Activated CD4-positive, alpha-beta T cell treated with anti-CD3 and anti-CD28 coated beads, Interleukin-2, amount 10 ng/mL, durations not matched to agents 7 days and 5 days (primary cell): ENCODE data around the gene NOM1. TPM values are rescaled to one million over a fixed set of nuclear protein-coding genes. Genes with fewer than 3 reads are reported as not detected.
A peak's percentile ranks its signal among the peaks of the same experiment; 100 is the strongest.
"Not testable (repeated sequence)": the region's sequence is repeated elsewhere in the genome, so short reads cannot be mapped to it uniquely, and the experiment has no call there.

Experiments used
- CTCF ChIA-PET: fragments of 350-600 bp; sonication (Branson Sonifier 250); formaldehyde crosslinking; loops from one replicate; lab custom pipeline; 2021; ENCODE audit warnings: antibody characterized with exemption; lab: Charles Lee
- POLR2A ChIA-PET: fragments of 350-600 bp; sonication (Branson Sonifier 250); formaldehyde crosslinking; loops from one replicate; lab custom pipeline; 2021; ENCODE audit warnings: antibody characterized with exemption; lab: Charles Lee
- DNase-seq: peaks from one replicate; pipeline ENCODE4 v3.0.0-alpha.2; 2020
- H3K27ac Mint-ChIP-seq: one replicate; pipeline ENCODE4 v1.8.0; 2021; ENCODE audit warnings: mild to moderate bottlenecking, moderate library complexity, mixed read lengths
- H3K27me3 Mint-ChIP-seq: one replicate; pipeline ENCODE4 v1.8.0; 2021; ENCODE audit warnings: mixed read lengths
- H3K36me3 Mint-ChIP-seq: one replicate; pipeline ENCODE4 v1.8.0; 2021; ENCODE audit warnings: low read depth, mixed read lengths
- H3K4me1 Mint-ChIP-seq: one replicate; pipeline ENCODE4 v1.8.0; 2021; ENCODE audit warnings: mixed read lengths
- H3K4me3 Mint-ChIP-seq: one replicate; pipeline ENCODE4 v1.8.0; 2021; ENCODE audit warnings: mild to moderate bottlenecking, moderate library complexity, mixed read lengths
- H3K9me3 Mint-ChIP-seq: one replicate; pipeline ENCODE4 v1.8.0; 2021; ENCODE audit warnings: mixed read lengths
- total RNA-seq, 2 experiments: library from RNA; stranded (reverse); gene quantifications; one replicate each; pipeline ENCODE4 v1.2.3, GENCODE V29; 2021

Gene NOM1
- total RNA-seq, 2 experiments from 2014 or later, result 27.2 to 28.6 TPM

- POLR2A ChIA-PET, CTCF ChIA-PET, DNase-seq, H3K36me3 Mint-ChIP-seq, H3K9me3 Mint-ChIP-seq: not testable (repeated sequence)
- H3K4me3 Mint-ChIP-seq, result peak overlapping the region; percentile 36
- H3K27ac Mint-ChIP-seq, result peak overlapping the region; percentile 17
- H3K4me1 Mint-ChIP-seq, result peaks cover 37% of the 10 kb centered on the region
- peaks cover 41% of the 10 kb centered on the region for H3K27me3 Mint-ChIP-seq
These were observed 27.2 kb upstream of the NOM1 start for GRCh38 chr7:156922304-156922703.

GRCh38 chr7:156925821-156926220, 23.7 kb upstream of the NOM1 start:
- Mint-ChIP-seq H3K4me1 (peaks cover 42% of the 10 kb centered on the region), H3K27me3 (peaks cover 56% of the 10 kb centered on the region)
- DNase-seq, H3K9me3 Mint-ChIP-seq, H3K4me3 Mint-ChIP-seq, H3K27ac Mint-ChIP-seq, POLR2A ChIA-PET, H3K36me3 Mint-ChIP-seq: not testable (repeated sequence)
- CTCF ChIA-PET, result interaction anchor here (1.4 to 3.0 kb wide), 2 partner anchors 18 to 24 kb away, joined by 3 to 21 read pairs; partner anchors contain the start of gene NOM1

- Mint-ChIP-seq H3K27me3 (peaks cover 59% of the 10 kb centered on the region), H3K27ac (no peak overlapping the region), H3K4me3 (no peak overlapping the region), H3K9me3 (no peaks in the 10 kb centered on the region), H3K36me3 (no peaks in the 10 kb centered on the region), H3K4me1 (peaks cover 31% of the 10 kb centered on the region)
- CTCF ChIA-PET, result interaction anchor here (1.3 to 3.0 kb wide), 3 partner anchors 22 to 34 kb away, joined by 5 to 21 read pairs (median 9); partner anchors contain the start of genes LMBR1 and NOM1
- POLR2A ChIA-PET, result no interaction called here
- no peak for DNase-seq
These were observed 21.7 kb upstream of the NOM1 start for GRCh38 chr7:156927571-156928405.

- peaks cover 26% of the 10 kb centered on the region for H3K4me1 Mint-ChIP-seq
- no peak overlapping the region for H3K27ac Mint-ChIP-seq
- POLR2A ChIA-PET, result no interaction called here
- no peak for DNase-seq
- CTCF ChIA-PET, result interaction anchor here (0.6 to 3.0 kb wide), 3 partner anchors 21 to 1061 kb away, joined by 3 to 21 read pairs (median 9); partner anchors contain the start of genes LMBR1 and NOM1
- H3K27me3 Mint-ChIP-seq, result peaks cover 56% of the 10 kb centered on the region
- H3K36me3 Mint-ChIP-seq, result no peaks in the 10 kb centered on the region
- no peaks in the 10 kb centered on the region for H3K9me3 Mint-ChIP-seq
- no peak overlapping the region for H3K4me3 Mint-ChIP-seq
These were observed 21.1 kb upstream of the NOM1 start for GRCh38 chr7:156928406-156928747.

GRCh38 chr7:156929789-156930539, 19.5 kb upstream of the NOM1 start:
- ChIA-PET CTCF (interaction anchor here (0.6 to 4.3 kb wide), 4 partner anchors 10 to 120 kb away, joined by 3 to 17 read pairs (median 6); partner anchors contain the start of gene NOM1), POLR2A (no interaction called here)
- H3K4me3 Mint-ChIP-seq, result no peak overlapping the region

GRCh38 chr7:156932006-156932405, 17.5 kb upstream of the NOM1 start:
- H3K4me3 Mint-ChIP-seq, result no peak overlapping the region
- ChIA-PET CTCF (interaction anchor here (0.6 to 4.3 kb wide), 3 partner anchors 12 to 255 kb away, joined by 4 to 17 read pairs (median 5); partner anchors contain the start of gene NOM1), POLR2A (no interaction called here)
- H3K9me3 Mint-ChIP-seq, result no peaks in the 10 kb centered on the region
- H3K27ac Mint-ChIP-seq, result no peak overlapping the region
- H3K36me3 Mint-ChIP-seq, result no peaks in the 10 kb centered on the region
- DNase-seq, result no peak
- peaks cover 37% of the 10 kb centered on the region for H3K27me3 Mint-ChIP-seq
- H3K4me1 Mint-ChIP-seq, result peaks cover 17% of the 10 kb centered on the region

More at GRCh38 chr7:156929789-156930539, 19.5 kb upstream of the NOM1 start:
- no peaks in the 10 kb centered on the region for H3K36me3 Mint-ChIP-seq
- H3K4me1 Mint-ChIP-seq, result peaks cover 17% of the 10 kb centered on the region
- H3K9me3 Mint-ChIP-seq, result no peaks in the 10 kb centered on the region
- H3K27ac Mint-ChIP-seq, result peak overlapping the region; percentile 58
- DNase-seq, result no peak
- H3K27me3 Mint-ChIP-seq, result peaks cover 47% of the 10 kb centered on the region

GRCh38 chr7:156935250-156935649, 14.3 kb upstream of the NOM1 start:
- Mint-ChIP-seq H3K4me3 (no peak overlapping the region), H3K4me1 (peaks cover under 1% of the 10 kb centered on the region), H3K27me3 (peaks cover 8% of the 10 kb centered on the region), H3K9me3 (no peaks in the 10 kb centered on the region), H3K36me3 (no peaks in the 10 kb centered on the region), H3K27ac (no peak overlapping the region)
- POLR2A ChIA-PET, result no interaction called here
- DNase-seq, result no peak
- CTCF ChIA-PET, result interaction anchor here (0.6 to 1.3 kb wide), 3 partner anchors 15 to 256 kb away, joined by 3 to 6 read pairs (median 3); partner anchors contain the start of gene NOM1

- H3K27ac Mint-ChIP-seq, H3K36me3 Mint-ChIP-seq, POLR2A ChIA-PET, H3K4me3 Mint-ChIP-seq, DNase-seq, H3K27me3 Mint-ChIP-seq, H3K4me1 Mint-ChIP-seq: not testable (repeated sequence)
- CTCF ChIA-PET, result interaction anchor here (1.1 kb wide), 1 partner anchor 13 kb away, joined by 8 read pairs; the partner anchor contains the start of gene NOM1
- peaks cover 12% of the 10 kb centered on the region for H3K9me3 Mint-ChIP-seq
These were observed 12.7 kb upstream of the NOM1 start for GRCh38 chr7:156936766-156937165.

- Mint-ChIP-seq H3K27me3 (peaks cover 18% of the 10 kb centered on the region), H3K4me3 (no peak overlapping the region), H3K36me3 (peaks cover 10% of the 10 kb centered on the region), H3K4me1 (peaks cover 2% of the 10 kb centered on the region), H3K9me3 (peaks cover 12% of the 10 kb centered on the region), H3K27ac (peak overlapping the region; percentile 19)
- CTCF ChIA-PET, result no interaction called here
- POLR2A ChIA-PET, result no interaction called here
- DNase-seq, result no peak
These were observed 8.9 kb upstream of the NOM1 start for GRCh38 chr7:156940421-156941122.

GRCh38 chr7:156941393-156942182, 7.9 kb upstream of the NOM1 start:
- no peak overlapping the region for H3K4me3 Mint-ChIP-seq
- H3K27ac Mint-ChIP-seq, result no peak overlapping the region
- no peak for DNase-seq
- POLR2A ChIA-PET, result no interaction called here
- H3K27me3 Mint-ChIP-seq, result peaks cover 22% of the 10 kb centered on the region
- peaks cover 10% of the 10 kb centered on the region for H3K36me3 Mint-ChIP-seq
- peaks cover 12% of the 10 kb centered on the region for H3K9me3 Mint-ChIP-seq
- H3K4me1 Mint-ChIP-seq, result peaks cover 2% of the 10 kb centered on the region
- CTCF ChIA-PET, result no interaction called here

GRCh38 chr7:156942708-156943090, 6.8 kb upstream of the NOM1 start:
- peaks cover 10% of the 10 kb centered on the region for H3K36me3 Mint-ChIP-seq
- no peak overlapping the region for H3K27ac Mint-ChIP-seq
- ChIA-PET POLR2A (no interaction called here), CTCF (interaction anchor here (0.6 to 1.2 kb wide), 2 partner anchors 43 to 295 kb away, joined by 3 read pairs; no protein-coding TSS in a partner anchor)
- DNase-seq, result no peak
- peaks cover 12% of the 10 kb centered on the region for H3K9me3 Mint-ChIP-seq
- H3K4me3 Mint-ChIP-seq, result no peak overlapping the region
- peaks cover 6% of the 10 kb centered on the region for H3K4me1 Mint-ChIP-seq
- H3K27me3 Mint-ChIP-seq, result peaks cover 31% of the 10 kb centered on the region
